ENCODE measurements around the gene ROPN1L. TPM values are rescaled to one million over a fixed set of nuclear protein-coding genes. Genes with fewer than 3 reads are reported as not detected.

The ROPN1L gene
- total and polyA plus RNA-seq, 10 of the 15 experiments (the other 5 are each of a cell fraction or from before 2014, with no cell fraction given): 0.07 to 0.38 (median 0.22) TPM; not detected in 6

GRCh38 chr5:10442576-10442975 is 897 bp downstream of the ROPN1L start:
- ChIA-PET SMC1A (ENCODE audit: uncharacterized antibody, unreplicated experiment) (interaction anchor here (0.7 to 2.7 kb wide), 11 partner anchors 10 to 388 kb away, joined by 3 to 17 read pairs (median 3); no protein-coding TSS in a partner anchor), POLR2A (interaction anchor here (0.6 kb wide), 1 partner anchor 263 kb away, joined by 3 read pairs; no protein-coding TSS in a partner anchor), RAD21 (ENCODE audit: unreplicated experiment) (interaction anchor here (1.0 to 2.3 kb wide), 2 partner anchors 88 to 158 kb away, joined by 3 to 6 read pairs; no protein-coding TSS in a partner anchor), CTCF (interaction anchor here (0.9 to 4.2 kb wide), 8 partner anchors 9 to 252 kb away, joined by 3 to 27 read pairs (median 5); no protein-coding TSS in a partner anchor)
- ATAC-seq (peak; percentile 14; the same call in 2 of the 3 replicates), DNase-seq (ENCODE audit: low read depth, low spot score) (no peak), FAIRE-seq (no peak)
- Histone ChIP-seq H3K9me3 (replicated peaks; ENCODE audit: control insufficient read depth, insufficient read depth, low read length) (no peaks in the 10 kb centered on the region), H3K27ac (ENCODE audit: control insufficient read depth, insufficient read depth) (no peak overlapping the region), H3K27me3 (replicated peaks in 1 of 2; ENCODE audit: control insufficient read depth in 2 of 2, insufficient read depth in 2 of 2, low read length in 1 of 2) (peaks cover 0 to 6% of the 10 kb centered on the region in 2 experiments; a peak in 2 of 4 replicates), H3K4me1 (ENCODE audit: control insufficient read depth, insufficient read depth, low read length) (peaks cover 10% of the 10 kb centered on the region), H2AFZ (ENCODE audit: control insufficient read depth, low read depth, low read length) (no peak overlapping the region), H3K4me2 (ENCODE audit: control insufficient read depth, insufficient read depth) (peak overlapping the region; percentile 100), H3K79me2 (ENCODE audit: control insufficient read depth, insufficient read depth, low read length) (no peaks in the 10 kb centered on the region), H3K9ac (ENCODE audit: control insufficient read depth, insufficient read depth, low read length) (no peak overlapping the region), H3K36me3 (ENCODE audit: control insufficient read depth in 2 of 2, insufficient read depth in 2 of 2, low read length in 1 of 2) (peaks cover 0 to 2% of the 10 kb centered on the region in 2 experiments; a peak in 1 of 4 replicates), H3K4me3 (no peak overlapping the region), H4K20me1 (ENCODE audit: control insufficient read depth, insufficient read depth) (no peaks in the 10 kb centered on the region)
- WGBS (ENCODE audit: insufficient coverage, insufficient replicate concordance, low lambda C conversion rate, missing lambda C conversion rate): 11% methylated on average over 4 of the region's 4 CpGs
- TF ChIP-seq NR2F1 (conservative IDR thresholded peaks at IDR 0.05) (no peak), MAX (IDR thresholded peaks at IDR 0.05; ENCODE audit: low read depth, low read length) (no peak), SUZ12 (IDR thresholded peaks at IDR 0.05; ENCODE audit: unreplicated experiment) (no peak), KDM1A (IDR thresholded peaks at IDR 0.05; ENCODE audit: borderline replicate concordance) (no peak), ZSCAN29 (IDR thresholded peaks at IDR 0.05) (no peak)
- intact Hi-C loops (cut with micrococcal nuclease; ENCODE audit: unreplicated experiment) (loop anchor here (5.0 kb wide), 1 partner anchor 160 kb away; no protein-coding TSS in a partner anchor), in situ Hi-C loops (cut with MboI) (no loop called here)
- BruUV-seq (replicated peaks): no TSS peak

- in situ Hi-C loops (cut with MboI): no loop called here
- ChIA-PET SMC1A (ENCODE audit: uncharacterized antibody, unreplicated experiment) (interaction anchor here (1.1 to 2.2 kb wide), 2 partner anchors 183 to 244 kb away, joined by 3 to 7 read pairs; no protein-coding TSS in a partner anchor), RAD21 (ENCODE audit: unreplicated experiment) (interaction anchor here (1.5 to 2.0 kb wide), 2 partner anchors 8 to 182 kb away, joined by 5 to 6 read pairs; no protein-coding TSS in a partner anchor), CTCF (interaction anchor here (1.9 to 2.8 kb wide), 2 partner anchors 182 to 245 kb away, joined by 7 read pairs; no protein-coding TSS in a partner anchor), POLR2A (no interaction called here)
- ATAC-seq (no peak), DNase-seq (ENCODE audit: low read depth, low spot score) (no peak), FAIRE-seq (peak; percentile 18)
- Histone ChIP-seq H3K27me3 (replicated peaks in 1 of 2; ENCODE audit: control insufficient read depth in 2 of 2, insufficient read depth in 2 of 2, low read length in 1 of 2) (peaks cover 0 to 6% of the 10 kb centered on the region in 2 experiments; a peak in 2 of 4 replicates), H3K27ac (ENCODE audit: control insufficient read depth, insufficient read depth) (no peak overlapping the region), H2AFZ (ENCODE audit: control insufficient read depth, low read depth, low read length) (no peak overlapping the region), H3K4me1 (ENCODE audit: control insufficient read depth, insufficient read depth, low read length) (peaks cover 10% of the 10 kb centered on the region), H3K4me2 (ENCODE audit: control insufficient read depth, insufficient read depth) (peak overlapping the region; percentile 13; the same call in 1 of the 2 replicates), H4K20me1 (ENCODE audit: control insufficient read depth, insufficient read depth) (no peaks in the 10 kb centered on the region), H3K4me3 (no peak overlapping the region), H3K79me2 (ENCODE audit: control insufficient read depth, insufficient read depth, low read length) (no peaks in the 10 kb centered on the region), H3K9me3 (replicated peaks; ENCODE audit: control insufficient read depth, insufficient read depth, low read length) (no peaks in the 10 kb centered on the region), H3K36me3 (ENCODE audit: control insufficient read depth in 2 of 2, insufficient read depth in 2 of 2, low read length in 1 of 2) (no peaks in the 10 kb centered on the region), H3K9ac (ENCODE audit: control insufficient read depth, insufficient read depth, low read length) (no peak overlapping the region)
- WGBS (ENCODE audit: insufficient coverage, insufficient replicate concordance, low lambda C conversion rate, missing lambda C conversion rate): 34% methylated on average over 8 of the region's 8 CpGs
- TF ChIP-seq LARP7 (IDR thresholded peaks at IDR 0.05) (no peak), ETV6 (conservative IDR thresholded peaks at IDR 0.05 in 1 of 2, IDR thresholded peaks at IDR 0.05 in 1 of 2; ENCODE audit: borderline replicate concordance in 1 of 2, low read depth in 1 of 2) (peak in 1 of 2 experiments; percentile 33; a peak in 1 of 4 replicates)
- intact Hi-C loops (cut with micrococcal nuclease; ENCODE audit: unreplicated experiment): no loop called here
- BruUV-seq (replicated peaks): no TSS peak
Measured at GRCh38 chr5:10445352-10445751, 3.7 kb downstream of the ROPN1L start.

Measured in GM12878 (cell line).